Keratinocyte (primary cell): ENCODE measurements around the gene MICOS13. TPM values are rescaled to one million over a fixed set of nuclear protein-coding genes. Genes with fewer than 3 reads are reported as not detected.

Experiments
- DNase-seq: peaks from one replicate; pipeline ENCODE4 v3.0.0-alpha.2; 2011; ENCODE audit warnings: low read depth, missing footprints, low spot score
- FAIRE-seq: peaks from 2 replicates; lab custom pipeline; 2011; peaks lifted over from hg19 to GRCh38; lab: Jason Lieb, UNC
- H2AFZ ChIP-seq: 2 replicates; pipeline ENCODE4 v1.6.0; 2012; ENCODE audit warnings: low read length, control low read depth, inconsistent platforms; ENCODE audit not compliant: control insufficient read depth
- H3K27ac ChIP-seq: 2 replicates; pipeline ENCODE4 v1.5.1; 2011; ENCODE audit warnings: low read length; ENCODE audit not compliant: control insufficient read depth, insufficient read depth
- H3K27me3 ChIP-seq: 3 replicates; pipeline ENCODE4 v1.6.0; 2011; ENCODE audit warnings: low read length; ENCODE audit not compliant: control insufficient read depth, insufficient read depth; ENCODE audit errors: extremely low read depth
- H3K36me3 ChIP-seq, 2 experiments: 2 replicates in 1 of 2; 3 replicates in 1 of 2; pipeline ENCODE4 v1.5.1; 2011; ENCODE audit warnings: low read length in 2 of 2, mild to moderate bottlenecking in 1 of 2; ENCODE audit not compliant: control insufficient read depth in 2 of 2, insufficient read depth in 2 of 2; ENCODE audit errors: extremely low read depth in 1 of 2
- H3K4me1 ChIP-seq: 3 replicates; pipeline ENCODE4 v1.5.1; 2011; ENCODE audit warnings: low read length; ENCODE audit not compliant: control insufficient read depth, insufficient read depth; ENCODE audit errors: extremely low read depth
- H3K4me2 ChIP-seq: 3 replicates; pipeline ENCODE4 v1.6.0; 2011; ENCODE audit warnings: low read depth, low read length; ENCODE audit not compliant: control insufficient read depth, insufficient read depth; ENCODE audit errors: extremely low read depth
- H3K4me3 ChIP-seq, 3 experiments: fragments of 200-600 bp in 1 of 3; sonication (generic) in 1 of 3; 2 replicates in 2 of 3; 3 replicates in 1 of 3; pipeline ENCODE4 v1.5.1; 2011 to 2016; ENCODE audit warnings: low read length in 3 of 3, mild to moderate bottlenecking in 3 of 3, control low read depth in 2 of 3, inconsistent platforms in 1 of 3, low read depth in 1 of 3, mixed read lengths in 1 of 3, mixed run types in 1 of 3, moderate library complexity in 1 of 3; ENCODE audit not compliant: control insufficient read depth in 2 of 3, insufficient read depth in 2 of 3; ENCODE audit errors: extremely low read depth in 1 of 3
- H3K79me2 ChIP-seq: 2 replicates; pipeline ENCODE4 v1.6.0; 2012; ENCODE audit warnings: low read length; ENCODE audit not compliant: control insufficient read depth, insufficient read depth
- H3K9ac ChIP-seq: 3 replicates; pipeline ENCODE4 v1.6.0; 2011; ENCODE audit warnings: low read length; ENCODE audit not compliant: control insufficient read depth, insufficient read depth; ENCODE audit errors: extremely low read depth
- H3K9me1 ChIP-seq: 3 replicates; pipeline ENCODE4 v1.6.0; 2011; ENCODE audit warnings: low read length; ENCODE audit not compliant: control insufficient read depth, insufficient read depth; ENCODE audit errors: extremely low read depth
- H3K9me3 ChIP-seq: 2 replicates; pipeline ENCODE4 v1.5.1; 2012; ENCODE audit warnings: low read depth, low read length; ENCODE audit not compliant: control insufficient read depth
- H4K20me1 ChIP-seq: 3 replicates; pipeline ENCODE4 v1.6.0; 2011; ENCODE audit warnings: low read length; ENCODE audit not compliant: control insufficient read depth, insufficient read depth; ENCODE audit errors: extremely low read depth
- EZH2 ChIP-seq: IDR thresholded peaks from one replicate; pipeline ENCODE4 v1.6.1; 2012; ENCODE audit warnings: inconsistent platforms, mild to moderate bottlenecking, low read length, moderate library complexity
- dilution Hi-C: fragments of 300-500 bp; cut with MboI; formaldehyde crosslinking; loops from one replicate; pipeline ENCODE4 v1.7.0; 2020; ENCODE audit warnings: low sequenced_read_pairs; ENCODE audit not compliant: extremely low pct_ligation_motif_present
- polyA plus RNA-seq, 5 experiments: library from polyadenylated mRNA; depleted of rRNA in 3 of 5; stranded (reverse) in 3 of 5; stranded (forward) in 1 of 5; unstranded in 1 of 5; fragments of >200 nt; gene quantifications; 1 replicate in 1 of 5; 2 replicates in 3 of 5; 3 replicates in 1 of 5; pipeline versions ENCODE4 v1.2.1 to v1.2.3, GENCODE V29; 2011 to 2012; ENCODE audit warnings: missing spikeins in 2 of 5, low read depth in 1 of 5, low replicate concordance in 1 of 5
- TF ChIP-seq, protein P1 (sequence below), 3 experiments: IDR thresholded peaks in 1 of 3; conservative IDR thresholded peaks in 1 of 3; optimal IDR thresholded peaks in 1 of 3; 2 replicates in 2 of 3; 3 replicates in 1 of 3; pipeline versions ENCODE3 to v1.5.1; 2011; ENCODE audit warnings: low read length in 3 of 3, mild to moderate bottlenecking in 3 of 3, moderate library complexity in 2 of 3, control low read depth in 1 of 3, inconsistent platforms in 1 of 3; ENCODE audit not compliant: insufficient read depth in 2 of 3; ENCODE audit errors: extremely low read depth in 1 of 3

Gene MICOS13
- polyA plus RNA-seq, 1 donor (not counting 4 experiments of a cell fraction or from before 2014, with no cell fraction given): 35.2 TPM

DNA sequence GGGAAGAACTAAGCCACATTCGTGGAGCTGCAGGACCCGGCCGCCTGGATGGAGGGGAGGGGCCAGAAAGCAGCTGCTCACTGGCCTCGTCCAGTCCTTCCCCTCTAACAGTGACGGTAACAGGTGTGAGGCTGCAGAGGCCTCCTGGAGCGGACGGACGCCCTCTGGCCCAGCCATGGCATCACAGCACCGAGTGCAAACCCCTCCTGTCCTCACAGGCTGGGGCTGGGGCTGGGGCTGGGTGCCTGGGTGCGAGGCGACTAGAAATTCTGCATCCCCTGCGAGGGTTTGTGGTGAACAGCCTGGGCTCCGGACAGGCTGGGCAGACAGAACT lies 3.6 kb downstream of the MICOS13 start:
- H3K9me3 ChIP-seq: no peaks in the 10 kb centered on the region
- H3K4me3 ChIP-seq: no peak overlapping the region
- no peak for FAIRE-seq

DNA sequence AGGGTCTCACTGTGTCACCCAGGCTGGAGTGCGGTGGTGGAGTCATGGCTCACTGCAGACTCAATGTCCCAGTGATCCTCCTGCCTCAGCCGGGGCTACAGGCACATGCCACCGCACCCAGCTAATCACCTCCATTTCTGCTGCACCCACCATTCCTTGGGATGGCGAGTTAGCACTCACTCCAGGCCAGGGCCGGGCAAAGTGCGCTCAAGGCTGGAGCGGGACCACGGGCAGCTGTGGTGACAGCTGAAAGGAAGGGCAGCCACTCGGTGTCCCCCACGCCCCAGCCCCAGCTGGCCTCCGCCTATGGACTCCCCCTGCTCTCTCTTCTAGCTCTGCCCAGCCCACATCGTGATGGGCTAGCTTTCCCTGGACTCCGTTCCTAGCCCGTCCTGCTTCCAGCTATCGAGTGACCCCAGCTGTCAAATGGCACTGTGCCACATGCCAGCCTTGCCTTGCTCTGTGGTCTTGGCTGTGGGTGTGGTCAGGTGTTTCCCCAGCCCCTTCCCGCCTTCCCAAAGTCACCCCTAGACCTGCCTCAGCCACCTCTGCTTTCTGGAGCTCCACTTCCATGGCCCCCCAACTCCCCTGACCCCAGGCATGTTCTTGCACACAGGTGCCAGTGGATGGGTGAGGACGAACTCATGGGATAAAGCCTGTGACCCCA lies 4.1 kb downstream of the MICOS13 start:
- H3K27me3 ChIP-seq: no peaks in the 10 kb centered on the region
- no peak overlapping the region for H3K4me3 ChIP-seq
- FAIRE-seq (no peak), DNase-seq (no peak)
- H3K9me1 ChIP-seq: no peaks in the 10 kb centered on the region
- peaks cover 10% of the 10 kb centered on the region for H3K79me2 ChIP-seq
- no peak overlapping the region for H3K4me2 ChIP-seq
- TF ChIP-seq, protein P1, sequence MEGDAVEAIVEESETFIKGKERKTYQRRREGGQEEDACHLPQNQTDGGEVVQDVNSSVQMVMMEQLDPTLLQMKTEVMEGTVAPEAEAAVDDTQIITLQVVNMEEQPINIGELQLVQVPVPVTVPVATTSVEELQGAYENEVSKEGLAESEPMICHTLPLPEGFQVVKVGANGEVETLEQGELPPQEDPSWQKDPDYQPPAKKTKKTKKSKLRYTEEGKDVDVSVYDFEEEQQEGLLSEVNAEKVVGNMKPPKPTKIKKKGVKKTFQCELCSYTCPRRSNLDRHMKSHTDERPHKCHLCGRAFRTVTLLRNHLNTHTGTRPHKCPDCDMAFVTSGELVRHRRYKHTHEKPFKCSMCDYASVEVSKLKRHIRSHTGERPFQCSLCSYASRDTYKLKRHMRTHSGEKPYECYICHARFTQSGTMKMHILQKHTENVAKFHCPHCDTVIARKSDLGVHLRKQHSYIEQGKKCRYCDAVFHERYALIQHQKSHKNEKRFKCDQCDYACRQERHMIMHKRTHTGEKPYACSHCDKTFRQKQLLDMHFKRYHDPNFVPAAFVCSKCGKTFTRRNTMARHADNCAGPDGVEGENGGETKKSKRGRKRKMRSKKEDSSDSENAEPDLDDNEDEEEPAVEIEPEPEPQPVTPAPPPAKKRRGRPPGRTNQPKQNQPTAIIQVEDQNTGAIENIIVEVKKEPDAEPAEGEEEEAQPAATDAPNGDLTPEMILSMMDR (optimal IDR thresholded peaks at IDR 0.05 in 1 of 3, IDR thresholded peaks at IDR 0.05 in 1 of 3, conservative IDR thresholded peaks at IDR 0.05 in 1 of 3; ENCODE audit: extremely low read depth in 1 of 3, insufficient read depth in 2 of 3, low read length in 3 of 3): no peak
- no peak for TF ChIP-seq EZH2
- H3K9me3 ChIP-seq: no peaks in the 10 kb centered on the region
- H3K27ac ChIP-seq: no peak overlapping the region
- peaks cover 10% of the 10 kb centered on the region for H3K4me1 ChIP-seq
- H3K9ac ChIP-seq: no peak overlapping the region
- H4K20me1 ChIP-seq: no peaks in the 10 kb centered on the region
- H2AFZ ChIP-seq: no peak overlapping the region
- H3K36me3 ChIP-seq: peaks cover 6 to 8% of the 10 kb centered on the region in 2 experiments
- dilution Hi-C loops: no loop called here

More for the DNA sequence above, 3.6 kb downstream of the MICOS13 start:
- no peak for TF ChIP-seq EZH2
- TF ChIP-seq, protein P1 (optimal IDR thresholded peaks at IDR 0.05 in 1 of 3, IDR thresholded peaks at IDR 0.05 in 1 of 3, conservative IDR thresholded peaks at IDR 0.05 in 1 of 3; ENCODE audit: extremely low read depth in 1 of 3, insufficient read depth in 2 of 3, low read length in 3 of 3): no peak
- DNase-seq: no peak
- peaks cover 6 to 8% of the 10 kb centered on the region in 2 experiments for H3K36me3 ChIP-seq
- H3K9me1 ChIP-seq: no peaks in the 10 kb centered on the region
- dilution Hi-C loops: no loop called here
- peaks cover 11% of the 10 kb centered on the region for H3K4me1 ChIP-seq
- H2AFZ ChIP-seq: no peak overlapping the region
- no peaks in the 10 kb centered on the region for H3K27me3 ChIP-seq
- no peak overlapping the region for H3K9ac ChIP-seq
- no peaks in the 10 kb centered on the region for H4K20me1 ChIP-seq
- no peak overlapping the region for H3K4me2 ChIP-seq
- no peak overlapping the region for H3K27ac ChIP-seq
- peaks cover 10% of the 10 kb centered on the region for H3K79me2 ChIP-seq
